Mammary epithelial cell (primary cell): Measurements from ENCODE around the gene TLX3.
A peak's percentile ranks its signal among the peaks of the same experiment; 100 is the strongest.

Experiments used
- CTCF ChIP-seq, 2 donors: IDR thresholded peaks in 1 of 2; conservative IDR thresholded peaks in 1 of 2; 2 replicates each; pipeline ENCODE4 v1.5.1; 2011 to 2012; ENCODE audit warnings: inconsistent platforms in 2 of 2, low read length in 2 of 2, mild to moderate bottlenecking in 2 of 2, control low read depth in 1 of 2, low read depth in 1 of 2; ENCODE audit not compliant: insufficient read depth in 1 of 2; ENCODE audit errors: extremely low read depth in 1 of 2
- EZH2 ChIP-seq: IDR thresholded peaks from 2 replicates; pipeline ENCODE4 v1.6.1; 2012; ENCODE audit warnings: low read length, inconsistent platforms, borderline replicate concordance

GRCh38 chr5:171310819-171311321 lies 1.8 kb downstream of the TLX3 start:
- TF ChIP-seq CTCF (conservative IDR thresholded peaks at IDR 0.05 in 1 of 2, IDR thresholded peaks at IDR 0.05 in 1 of 2; ENCODE audit: extremely low read depth in 1 of 2, insufficient read depth in 1 of 2, low read depth in 1 of 2, low read length in 2 of 2), result no peak
- TF ChIP-seq EZH2, result peak; percentile 72
